Activated T-helper 2 cell treated with anti-CD3 and anti-CD28 coated beads, Interferon-gamma antibody, Interleukin-2, Interleukin-4, amounts not matched to agents 10 μg/mL and 5 μg/mL and 100 μg/mL, durations not matched to agents 14 hours and 24 hours and 36 hours (primary cell): ENCODE data around the gene IRF4. TPM values are rescaled to one million over a fixed set of nuclear protein-coding genes. Genes with fewer than 3 reads are reported as not detected.

Experiments used
- DNase-seq: peaks from one replicate; pipeline ENCODE4 v3.0.0; 2021; ENCODE audit warnings: low spot score
- H3K27ac Mint-ChIP-seq: one replicate; pipeline ENCODE4 v1.8.0; 2021; ENCODE audit warnings: mixed read lengths
- H3K27me3 Mint-ChIP-seq: one replicate; pipeline ENCODE4 v1.8.0; 2021; ENCODE audit warnings: low read depth, mixed read lengths
- H3K36me3 Mint-ChIP-seq: one replicate; pipeline ENCODE4 v1.8.0; 2021; ENCODE audit warnings: low read depth, mixed read lengths
- H3K4me1 Mint-ChIP-seq: one replicate; pipeline ENCODE4 v1.8.0; 2021; ENCODE audit warnings: low read depth, mixed read lengths
- H3K4me3 Mint-ChIP-seq: one replicate; pipeline ENCODE4 v1.8.0; 2021; ENCODE audit warnings: low read depth, mild to moderate bottlenecking, moderate library complexity, mixed read lengths
- H3K9me3 Mint-ChIP-seq: one replicate; pipeline ENCODE4 v1.8.0; 2021; ENCODE audit warnings: mixed read lengths
- intact Hi-C: fragments of 100-400 bp; cut with micrococcal nuclease; formaldehyde crosslinking; loops from one replicate; pipeline ENCODE4 v1.15.1; 2023
- total RNA-seq: library from RNA; stranded (reverse); gene quantifications from 2 replicates; pipeline ENCODE4 v1.2.3, GENCODE V29; 2022

IRF4 gene
- total RNA-seq, 1 donor from 2014 or later = 1,062 TPM

DNA sequence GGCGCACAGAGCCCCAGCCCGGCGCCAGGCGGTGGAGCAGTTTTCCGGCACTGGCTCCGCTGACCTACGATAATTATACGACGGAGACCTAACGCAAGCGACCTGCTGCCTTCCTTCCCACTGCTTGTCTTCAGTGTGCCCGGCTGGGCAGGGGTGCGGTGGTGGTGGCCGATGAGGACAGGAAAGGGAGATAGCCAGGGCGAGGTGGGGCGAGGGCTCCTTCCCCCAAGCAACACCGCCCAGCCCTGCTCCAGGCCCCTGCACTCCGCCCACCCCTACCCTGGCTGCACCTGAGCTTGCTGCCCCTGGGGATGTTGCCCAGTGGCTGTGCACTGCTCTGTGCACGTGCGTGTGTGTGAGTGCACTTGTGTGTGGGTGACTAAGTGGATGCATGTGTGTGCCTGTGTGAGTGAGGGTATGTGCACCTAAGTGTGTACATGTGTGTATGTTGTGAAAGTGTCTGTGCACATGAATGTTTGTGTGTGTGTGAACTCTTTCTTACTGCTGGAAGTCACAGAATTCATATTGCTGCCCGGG lies 42.6 kb upstream of the IRF4 start:
- DNase-seq = no peak
- Mint-ChIP-seq H3K4me1 (peaks cover 2% of the 10 kb centered on the region), H3K27me3 (no peaks in the 10 kb centered on the region), H3K27ac (no peak overlapping the region), H3K36me3 (peaks cover 22% of the 10 kb centered on the region), H3K4me3 (no peak overlapping the region), H3K9me3 (no peaks in the 10 kb centered on the region)
- intact Hi-C loops = no loop called here

DNA sequence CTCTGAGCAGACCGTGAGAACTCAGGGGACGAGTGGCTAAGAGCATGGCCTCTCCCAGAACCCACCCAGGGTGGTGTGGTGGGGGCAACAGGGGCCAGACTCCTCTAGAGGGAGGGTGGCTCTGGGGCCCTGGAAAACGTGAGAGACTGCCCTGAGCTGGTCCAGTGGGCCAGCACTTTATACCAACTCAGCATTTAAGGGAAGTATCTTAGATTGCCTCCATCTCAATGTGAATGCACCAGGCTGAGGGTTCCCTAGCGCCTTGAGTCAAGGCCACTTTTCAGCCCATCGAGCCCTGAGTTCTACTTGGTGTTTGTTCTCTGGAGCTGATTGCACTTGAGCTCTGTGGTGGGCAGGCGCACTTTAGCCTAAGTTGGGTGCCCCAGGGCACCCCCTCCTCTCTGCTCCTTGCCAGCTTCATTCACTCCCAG lies 42.0 kb upstream of the IRF4 start:
- intact Hi-C loops = no loop called here
- DNase-seq = no peak
- Mint-ChIP-seq H3K9me3 (no peaks in the 10 kb centered on the region), H3K4me3 (no peak overlapping the region), H3K27ac (no peak overlapping the region), H3K36me3 (peaks cover 21% of the 10 kb centered on the region), H3K27me3 (no peaks in the 10 kb centered on the region), H3K4me1 (peaks cover 1% of the 10 kb centered on the region)

GRCh38 chr6:350371-350770 lies 41.2 kb upstream of the IRF4 start:
- Mint-ChIP-seq H3K9me3 (no peaks in the 10 kb centered on the region), H3K27me3 (no peaks in the 10 kb centered on the region), H3K4me3 (no peak overlapping the region), H3K27ac (no peak overlapping the region), H3K36me3 (peaks cover 21% of the 10 kb centered on the region), H3K4me1 (no peaks in the 10 kb centered on the region)
- intact Hi-C loops = no loop called here
- no peak for DNase-seq

DNA sequence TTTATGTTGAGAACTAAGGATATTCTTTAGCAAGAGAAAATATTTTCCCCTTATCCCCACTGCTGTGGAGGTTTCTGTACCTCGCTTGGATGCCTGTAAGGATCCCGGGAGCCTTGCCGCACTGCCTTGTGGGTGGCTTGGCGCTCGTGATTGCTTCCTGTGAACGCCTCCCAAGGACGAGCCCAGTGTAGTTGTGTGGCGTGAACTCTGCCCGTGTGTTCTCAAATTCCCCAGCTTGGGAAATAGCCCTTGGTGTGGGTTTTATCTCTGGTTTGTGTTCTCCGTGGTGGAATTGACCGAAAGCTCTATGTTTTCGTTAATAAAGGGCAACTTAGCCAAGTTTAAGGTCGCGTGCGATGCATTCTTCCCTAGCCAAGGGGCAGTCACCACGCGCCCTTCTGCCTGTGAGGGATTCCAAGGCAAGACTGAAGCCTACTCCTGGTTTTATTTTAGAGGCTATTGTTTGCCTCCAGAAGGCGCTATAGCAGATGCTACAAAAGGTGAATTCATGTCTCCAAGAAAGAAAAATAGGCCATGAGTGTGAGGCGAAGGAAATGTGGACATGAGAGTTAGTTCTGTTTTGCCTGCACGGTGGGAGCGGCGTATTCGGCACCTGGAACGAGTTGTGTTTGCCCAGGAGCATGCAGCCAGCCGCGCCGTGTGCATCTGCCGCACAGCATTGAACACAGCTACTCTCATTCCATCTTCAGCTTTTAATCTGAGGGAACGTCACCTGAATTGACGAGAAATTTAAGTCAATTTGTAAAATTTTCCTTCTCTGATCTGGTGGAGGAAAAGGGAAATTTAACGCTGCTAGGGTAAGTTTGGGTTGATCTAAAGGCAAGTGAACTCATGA lies 40.3 kb upstream of the IRF4 start:
- no peaks in the 10 kb centered on the region for H3K27me3 Mint-ChIP-seq
- peaks cover 21% of the 10 kb centered on the region for H3K36me3 Mint-ChIP-seq
- DNase-seq = no peak
- no peaks in the 10 kb centered on the region for H3K9me3 Mint-ChIP-seq
- H3K4me1 Mint-ChIP-seq = no peaks in the 10 kb centered on the region
- H3K4me3 Mint-ChIP-seq = no peak overlapping the region
- intact Hi-C loops = no loop called here
- no peak overlapping the region for H3K27ac Mint-ChIP-seq

DNA sequence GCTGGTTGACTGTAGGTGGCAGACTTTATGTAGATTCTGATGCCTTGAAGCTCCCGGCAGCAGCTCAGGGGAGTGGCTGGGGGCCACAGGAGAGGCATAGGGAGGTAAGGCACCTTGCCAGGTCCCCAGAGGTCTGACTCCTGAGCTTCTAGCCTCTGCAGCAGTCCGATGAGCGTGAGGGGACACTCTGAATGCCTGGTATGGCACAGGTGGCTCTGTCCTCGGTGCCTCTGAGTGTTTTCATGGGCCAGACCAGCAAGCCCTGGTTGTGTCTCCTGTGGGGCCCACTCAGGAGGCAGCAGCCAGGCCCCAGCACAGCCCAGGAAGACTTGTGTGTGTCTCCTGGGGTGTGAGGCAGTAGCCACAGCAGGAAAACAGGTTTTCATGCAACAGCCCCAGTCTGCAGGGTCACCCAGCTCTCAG lies 39.7 kb upstream of the IRF4 start:
- Mint-ChIP-seq H3K36me3 (peaks cover 21% of the 10 kb centered on the region), H3K9me3 (no peaks in the 10 kb centered on the region), H3K27me3 (no peaks in the 10 kb centered on the region), H3K4me3 (no peak overlapping the region), H3K4me1 (peaks cover 3% of the 10 kb centered on the region), H3K27ac (no peak overlapping the region)
- DNase-seq = no peak
- intact Hi-C loops = no loop called here

GRCh38 chr6:352474-352873 lies 39.1 kb upstream of the IRF4 start:
- no peaks in the 10 kb centered on the region for H3K9me3 Mint-ChIP-seq
- H3K36me3 Mint-ChIP-seq = peaks cover 21% of the 10 kb centered on the region
- no peak overlapping the region for H3K4me3 Mint-ChIP-seq
- no peaks in the 10 kb centered on the region for H3K27me3 Mint-ChIP-seq
- intact Hi-C loops = no loop called here
- no peak for DNase-seq
- H3K27ac Mint-ChIP-seq = no peak overlapping the region
- peaks cover 7% of the 10 kb centered on the region for H3K4me1 Mint-ChIP-seq

DNA sequence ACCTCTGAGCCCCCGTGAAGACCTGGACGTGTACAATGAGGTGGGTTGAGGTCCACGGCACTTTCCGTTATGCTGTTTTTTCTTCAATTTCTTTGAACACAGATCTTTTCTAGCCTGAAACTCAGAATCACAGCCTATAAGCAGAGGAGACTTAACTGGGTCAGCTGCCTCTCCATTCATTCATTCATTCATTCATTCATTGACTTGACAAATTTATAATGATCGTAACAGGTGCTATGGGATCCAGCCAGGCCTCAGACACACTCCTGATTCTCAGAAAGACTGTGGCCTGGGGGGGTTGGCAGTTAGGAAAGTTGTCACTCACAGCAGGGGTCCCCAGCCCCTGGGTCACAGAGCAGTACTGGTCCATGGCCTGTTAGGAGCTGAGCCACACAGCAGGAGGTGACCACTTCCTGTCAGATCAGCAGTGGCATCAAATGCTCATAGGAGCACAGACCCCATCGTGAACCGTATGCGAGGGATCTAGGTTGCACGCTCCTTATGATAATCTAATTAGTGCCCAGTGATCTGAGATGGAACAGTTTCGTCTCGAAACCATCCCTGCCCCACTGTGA lies 38.6 kb upstream of the IRF4 start:
- H3K36me3 Mint-ChIP-seq = peaks cover 18% of the 10 kb centered on the region
- H3K27me3 Mint-ChIP-seq = no peaks in the 10 kb centered on the region

DNA sequence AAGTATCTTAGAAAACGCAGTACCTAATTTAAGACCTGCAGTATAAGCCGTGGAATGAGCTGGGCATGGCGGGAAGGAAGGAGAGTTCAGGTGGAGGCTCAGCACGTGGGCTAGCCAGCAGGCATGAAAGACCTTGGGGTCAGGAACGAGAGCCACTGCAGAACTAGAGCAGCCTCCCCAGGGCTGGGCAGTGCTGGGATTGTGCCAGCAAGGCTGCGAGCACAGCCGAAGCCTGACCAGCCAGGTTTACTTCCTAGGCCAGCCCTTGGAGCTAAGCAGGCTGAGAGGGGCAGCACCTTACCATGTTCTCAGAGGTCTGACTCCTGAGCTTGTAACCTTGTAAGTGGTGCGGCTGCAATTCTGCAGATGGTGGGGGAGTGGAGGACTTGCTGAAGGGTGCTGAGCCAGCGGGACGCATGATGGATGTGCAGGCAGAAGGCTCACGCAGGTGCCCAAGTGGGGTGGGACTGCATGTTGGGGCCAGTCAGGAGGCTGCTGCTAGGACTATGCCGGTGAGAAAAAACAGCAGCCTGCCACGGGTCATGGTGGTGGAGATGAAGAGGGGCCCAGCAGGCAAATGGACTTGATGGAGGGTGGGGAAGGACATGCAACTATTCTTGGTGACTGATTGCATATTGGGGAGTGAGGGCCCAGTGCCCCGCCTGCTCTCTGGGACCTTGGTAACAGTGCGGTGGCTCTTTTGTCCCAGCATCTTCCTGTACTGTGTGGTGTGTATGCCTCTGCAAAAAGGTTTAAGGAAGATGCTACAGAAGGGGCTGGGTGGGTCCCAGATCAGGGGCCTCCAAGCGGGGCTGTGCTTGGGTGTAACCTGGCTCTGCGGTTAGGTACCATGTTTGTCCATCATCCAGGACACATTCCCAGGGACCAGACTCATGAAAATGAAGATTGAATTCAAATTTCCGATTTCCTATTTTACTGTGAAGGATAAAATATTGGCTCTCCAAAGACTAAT lies 37.6 kb upstream of the IRF4 start:
- no peak overlapping the region for H3K4me3 Mint-ChIP-seq
- H3K36me3 Mint-ChIP-seq = peaks cover 9% of the 10 kb centered on the region
- H3K27ac Mint-ChIP-seq = no peak overlapping the region
- no peaks in the 10 kb centered on the region for H3K9me3 Mint-ChIP-seq
- intact Hi-C loops = no loop called here
- no peak for DNase-seq
- H3K27me3 Mint-ChIP-seq = no peaks in the 10 kb centered on the region
- peaks cover 10% of the 10 kb centered on the region for H3K4me1 Mint-ChIP-seq

More for the DNA sequence above, 38.6 kb upstream of the IRF4 start:
- H3K4me1 Mint-ChIP-seq = peaks cover 10% of the 10 kb centered on the region
- intact Hi-C loops = no loop called here
- no peak overlapping the region for H3K4me3 Mint-ChIP-seq
- H3K27ac Mint-ChIP-seq = no peak overlapping the region
- no peak for DNase-seq
- H3K9me3 Mint-ChIP-seq = no peaks in the 10 kb centered on the region

- Mint-ChIP-seq H3K4me1 (peaks cover 10% of the 10 kb centered on the region), H3K27me3 (no peaks in the 10 kb centered on the region), H3K36me3 (peaks cover 4% of the 10 kb centered on the region), H3K9me3 (no peaks in the 10 kb centered on the region), H3K27ac (no peak overlapping the region), H3K4me3 (no peak overlapping the region)
- no peak for DNase-seq
- intact Hi-C loops = no loop called here
Measured at GRCh38 chr6:354631-355280, 36.8 kb upstream of the IRF4 start.

DNA sequence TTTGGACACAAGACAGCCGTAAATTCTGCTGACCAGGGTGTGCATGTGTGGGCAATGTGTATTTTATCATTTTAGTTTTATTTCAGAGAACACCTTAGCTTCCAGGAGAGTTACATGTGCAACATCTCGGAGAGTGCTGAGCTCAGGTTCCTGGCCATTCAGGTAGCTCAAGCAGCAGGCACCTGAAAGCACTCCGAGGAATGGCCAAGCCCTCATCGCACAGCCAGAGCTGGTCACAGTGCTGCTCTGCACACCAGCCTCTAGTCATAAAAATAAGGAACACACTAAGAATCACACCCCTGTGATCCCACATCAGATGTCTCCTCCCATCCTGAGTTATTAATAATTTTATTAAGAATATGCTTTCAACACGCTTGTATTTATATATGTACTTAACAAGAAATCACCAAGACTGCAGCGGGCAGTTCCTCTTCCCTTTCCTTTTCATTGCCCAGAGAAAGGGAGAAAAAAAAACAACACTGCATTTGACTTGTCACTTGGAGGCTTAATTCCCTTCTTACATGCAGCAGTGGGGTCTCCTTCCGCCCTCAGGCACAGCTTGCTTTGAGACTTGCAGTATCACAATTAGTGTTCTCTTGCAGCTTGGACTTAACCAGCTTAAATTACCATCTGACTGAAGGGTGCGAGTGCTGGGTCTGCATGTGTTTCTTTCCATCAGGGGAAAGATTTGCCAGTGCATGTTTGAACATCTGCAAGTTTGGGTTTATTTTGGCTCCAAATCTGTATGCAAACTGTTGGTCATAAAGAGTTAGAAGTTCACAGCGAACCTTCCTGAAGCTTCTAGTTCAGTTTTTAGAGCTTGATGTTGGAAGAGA lies 36.0 kb upstream of the IRF4 start:
- intact Hi-C loops = no loop called here
- Mint-ChIP-seq H3K27me3 (no peaks in the 10 kb centered on the region), H3K27ac (no peak overlapping the region), H3K36me3 (no peaks in the 10 kb centered on the region), H3K9me3 (no peaks in the 10 kb centered on the region), H3K4me1 (peaks cover 10% of the 10 kb centered on the region), H3K4me3 (no peak overlapping the region)
- DNase-seq = no peak

DNA sequence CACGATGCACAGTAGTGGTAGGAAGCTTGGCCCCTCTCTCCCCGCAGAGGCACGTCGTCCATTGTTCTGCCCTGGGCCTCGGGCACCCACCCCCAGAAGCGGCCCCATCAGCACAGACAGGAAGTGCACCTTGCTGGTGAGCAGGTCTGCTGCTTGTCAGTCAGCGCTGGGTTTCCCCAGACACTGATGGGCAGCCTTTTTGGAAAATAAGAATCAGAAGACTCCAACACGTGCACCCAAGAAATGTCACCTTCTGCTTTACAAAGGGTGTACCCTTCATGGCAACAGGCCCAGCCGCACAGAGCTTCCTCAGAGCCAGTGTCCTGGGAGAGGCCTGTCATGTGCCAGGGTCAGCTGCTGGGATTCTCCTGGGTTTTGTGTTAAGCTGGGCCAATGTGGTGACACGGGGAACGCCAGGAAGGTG lies 34.7 kb upstream of the IRF4 start:
- no peaks in the 10 kb centered on the region for H3K27me3 Mint-ChIP-seq
- H3K36me3 Mint-ChIP-seq = no peaks in the 10 kb centered on the region
- H3K27ac Mint-ChIP-seq = no peak overlapping the region
- H3K4me1 Mint-ChIP-seq = peaks cover 10% of the 10 kb centered on the region
- no peaks in the 10 kb centered on the region for H3K9me3 Mint-ChIP-seq
- intact Hi-C loops = no loop called here
- DNase-seq = no peak
- no peak overlapping the region for H3K4me3 Mint-ChIP-seq
